ENCODE data around the gene DGKB. TPM values are rescaled to one million over a fixed set of nuclear protein-coding genes. Genes with fewer than 3 reads are reported as not detected.

DGKB gene
- total and polyA plus RNA-seq, 12 donors, result 0.07 to 5.8 (median 1.5) TPM; not detected in 3

DNA sequence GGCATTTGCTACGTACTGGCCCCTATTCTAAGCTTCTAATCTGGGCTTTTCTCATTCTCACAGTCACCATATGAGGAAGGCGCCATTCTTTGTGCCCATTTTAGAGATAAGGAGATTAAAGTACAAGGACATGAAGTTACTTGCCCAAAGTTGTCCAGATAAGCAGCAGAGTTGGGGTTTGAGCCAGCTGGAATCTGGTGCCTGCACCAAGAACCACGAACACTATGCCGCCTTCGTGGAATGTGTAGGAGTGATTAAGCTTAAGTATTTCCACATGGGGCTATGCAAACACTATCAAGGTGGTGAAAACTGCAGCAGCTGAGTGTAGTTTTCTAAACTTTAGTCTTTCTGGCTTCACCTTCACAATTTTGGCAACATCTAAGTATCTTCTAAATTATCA, 570.4 kb downstream of the DGKB start:
- no peak for TF ChIP-seq POLR2A (IDR thresholded peaks at IDR 0.05)
- TF ChIP-seq, protein P1, sequence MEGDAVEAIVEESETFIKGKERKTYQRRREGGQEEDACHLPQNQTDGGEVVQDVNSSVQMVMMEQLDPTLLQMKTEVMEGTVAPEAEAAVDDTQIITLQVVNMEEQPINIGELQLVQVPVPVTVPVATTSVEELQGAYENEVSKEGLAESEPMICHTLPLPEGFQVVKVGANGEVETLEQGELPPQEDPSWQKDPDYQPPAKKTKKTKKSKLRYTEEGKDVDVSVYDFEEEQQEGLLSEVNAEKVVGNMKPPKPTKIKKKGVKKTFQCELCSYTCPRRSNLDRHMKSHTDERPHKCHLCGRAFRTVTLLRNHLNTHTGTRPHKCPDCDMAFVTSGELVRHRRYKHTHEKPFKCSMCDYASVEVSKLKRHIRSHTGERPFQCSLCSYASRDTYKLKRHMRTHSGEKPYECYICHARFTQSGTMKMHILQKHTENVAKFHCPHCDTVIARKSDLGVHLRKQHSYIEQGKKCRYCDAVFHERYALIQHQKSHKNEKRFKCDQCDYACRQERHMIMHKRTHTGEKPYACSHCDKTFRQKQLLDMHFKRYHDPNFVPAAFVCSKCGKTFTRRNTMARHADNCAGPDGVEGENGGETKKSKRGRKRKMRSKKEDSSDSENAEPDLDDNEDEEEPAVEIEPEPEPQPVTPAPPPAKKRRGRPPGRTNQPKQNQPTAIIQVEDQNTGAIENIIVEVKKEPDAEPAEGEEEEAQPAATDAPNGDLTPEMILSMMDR (IDR thresholded peaks at IDR 0.05), result no peak
- intact Hi-C loops (cut with DNase I), result no loop called here
- 62 to 69% (median 63%) methylated on average over 5 of the region's 5 CpGs for WGBS, 4 donors

DNA sequence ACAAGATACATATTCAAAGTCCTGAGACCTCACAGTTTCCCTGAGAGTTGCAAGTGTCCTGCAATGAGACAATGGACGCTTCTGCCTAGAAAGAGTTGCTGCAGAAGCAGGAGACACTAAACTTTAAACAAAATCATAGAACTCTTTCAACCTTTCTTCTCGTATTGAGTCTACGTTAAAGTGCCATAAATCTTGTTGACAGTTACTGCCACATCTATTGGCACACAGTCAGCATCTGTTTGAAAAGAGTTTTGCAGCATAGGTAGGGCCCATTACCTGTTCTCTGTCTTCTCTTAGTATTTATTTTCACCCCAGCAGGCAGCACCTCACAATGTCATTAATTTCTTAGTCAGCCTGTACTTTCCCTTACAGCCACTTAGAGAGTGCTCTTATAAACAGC, 577.8 kb downstream of the DGKB start:
- no peaks in the 10 kb centered on the region for H3K9me3 ChIP-seq (replicated peaks in 1 of 3)
- DNase-seq, result no peak
- no peak overlapping the region for H3K27ac ChIP-seq
- 38 to 58% (median 46%) methylated on average over 3 of the region's 3 CpGs for WGBS, 4 donors
- H3K4me3 ChIP-seq, result no peak overlapping the region
- TF ChIP-seq POLR2A (IDR thresholded peaks at IDR 0.05), result no peak
- TF ChIP-seq, protein P1 (IDR thresholded peaks at IDR 0.05), result no peak
- H3K27me3 ChIP-seq, result no peaks in the 10 kb centered on the region
- intact Hi-C loops (cut with DNase I), result no loop called here
- H3K4me1 ChIP-seq (replicated peaks in 1 of 2), result no peaks in the 10 kb centered on the region
- no peaks in the 10 kb centered on the region for H3K36me3 ChIP-seq (replicated peaks in 1 of 2)

More for the DNA sequence above, 570.4 kb downstream of the DGKB start:
- Histone ChIP-seq H3K27me3 (no peaks in the 10 kb centered on the region), H3K9me3 (replicated peaks in 1 of 3) (no peaks in the 10 kb centered on the region), H3K36me3 (replicated peaks in 1 of 2) (no peaks in the 10 kb centered on the region), H3K4me1 (replicated peaks in 1 of 2) (no peaks in the 10 kb centered on the region), H3K27ac (no peak overlapping the region), H3K4me3 (no peak overlapping the region)
- DNase-seq, result no peak

DNA sequence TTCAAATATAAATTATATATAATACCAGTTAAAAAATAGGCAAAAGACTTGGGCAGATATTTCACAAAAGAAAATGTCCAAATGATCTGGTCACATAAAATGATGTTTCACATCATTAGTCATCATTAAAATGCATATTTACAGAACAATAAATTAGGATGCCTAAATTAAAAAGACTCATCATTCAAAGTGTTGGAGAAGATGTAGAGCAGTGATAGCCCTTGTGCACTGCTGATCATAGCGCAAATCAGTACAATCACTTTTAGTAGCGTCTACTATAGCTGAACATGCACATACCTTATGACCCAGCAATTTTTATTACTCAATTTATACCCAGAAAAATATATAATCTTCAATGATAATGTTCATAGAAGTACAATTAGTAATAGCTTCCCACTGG, 579.8 kb downstream of the DGKB start:
- Histone ChIP-seq H3K4me3 (no peak overlapping the region), H3K9me3 (replicated peaks in 1 of 3) (no peaks in the 10 kb centered on the region), H3K4me1 (replicated peaks in 1 of 2) (no peaks in the 10 kb centered on the region), H3K36me3 (replicated peaks in 1 of 2) (no peaks in the 10 kb centered on the region), H3K27me3 (no peaks in the 10 kb centered on the region), H3K27ac (no peak overlapping the region)
- intact Hi-C loops (cut with DNase I), result no loop called here
- DNase-seq, result no peak
- TF ChIP-seq POLR2A (IDR thresholded peaks at IDR 0.05), result no peak
- WGBS, 4 donors, result 92 to 94% (median 93%) methylated on average over 2 of the region's 2 CpGs

DNA sequence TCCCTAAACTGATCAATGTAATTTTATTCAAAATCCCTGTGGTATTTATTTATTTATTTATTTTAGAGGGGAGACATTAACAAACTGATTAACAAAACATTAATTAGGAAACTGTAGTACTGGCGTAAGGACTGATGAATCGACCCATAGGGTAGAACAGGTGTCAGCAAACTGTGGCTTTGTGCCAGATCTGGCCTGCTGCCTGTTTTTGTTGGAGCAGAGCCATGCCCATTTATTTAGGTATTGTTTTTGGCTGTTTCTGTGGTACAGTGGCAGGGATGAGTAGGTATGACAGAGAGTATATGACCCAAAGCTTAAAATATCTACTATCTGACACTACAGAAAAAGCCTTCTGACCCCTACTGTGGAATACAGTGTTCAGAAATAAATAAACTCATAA, 580.6 kb downstream of the DGKB start:
- Histone ChIP-seq H3K36me3 (replicated peaks in 1 of 2) (no peaks in the 10 kb centered on the region), H3K4me1 (replicated peaks in 1 of 2) (no peaks in the 10 kb centered on the region), H3K9me3 (replicated peaks in 1 of 3) (no peaks in the 10 kb centered on the region), H3K27me3 (no peaks in the 10 kb centered on the region), H3K4me3 (no peak overlapping the region), H3K27ac (no peak overlapping the region)
- no peak for DNase-seq
- intact Hi-C loops (cut with DNase I), result no loop called here
- WGBS, 4 donors, result 55 to 81% (median 60%) methylated on average over 2 of the region's 2 CpGs
- TF ChIP-seq, protein P1 (IDR thresholded peaks at IDR 0.05), result no peak
- TF ChIP-seq POLR2A (IDR thresholded peaks at IDR 0.05), result no peak

DNA sequence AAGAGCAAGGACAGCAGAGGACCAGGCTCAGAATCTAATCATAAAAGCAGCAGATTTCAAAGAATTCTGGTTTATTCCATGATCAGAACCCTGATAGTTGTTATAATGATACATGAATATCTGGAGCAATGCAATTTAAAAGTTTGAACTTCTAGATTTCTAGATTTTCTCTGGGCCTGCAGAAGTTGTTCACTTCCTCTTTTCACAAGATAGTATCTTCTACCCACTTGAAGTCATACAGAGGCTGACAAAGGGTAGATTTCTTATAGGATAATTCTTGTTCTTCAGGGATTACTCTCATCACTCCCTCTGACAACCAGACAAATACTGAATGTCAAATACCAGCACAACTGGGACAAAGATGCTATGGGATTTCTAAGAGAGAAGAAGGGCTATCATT, 593.1 kb downstream of the DGKB start:
- TF ChIP-seq, protein P1 (IDR thresholded peaks at IDR 0.05), result no peak
- no peak for TF ChIP-seq POLR2A (IDR thresholded peaks at IDR 0.05)
- Histone ChIP-seq H3K27me3 (no peaks in the 10 kb centered on the region), H3K4me1 (replicated peaks in 1 of 2) (no peaks in the 10 kb centered on the region), H3K36me3 (replicated peaks in 1 of 2) (no peaks in the 10 kb centered on the region), H3K9me3 (replicated peaks in 1 of 3) (no peaks in the 10 kb centered on the region), H3K27ac (no peak overlapping the region), H3K4me3 (no peak overlapping the region)
- DNase-seq, result no peak
- intact Hi-C loops (cut with DNase I), result no loop called here

All from adrenal gland (tissue), 12 donors.